ENCODE measurements around the gene TP53I11.

TP53I11 gene

GRCh38 chr11:44994753-44995152 lies 44.1 kb upstream of the TP53I11 start:
- ATAC-seq (ENCODE audit: low read depth) (no peak), DNase-seq (ENCODE audit: low spot score) (no peak)
- H3K4me3 ChIP-seq (ENCODE audit: severe bottlenecking), result no peak overlapping the region
- no peaks in the 10 kb centered on the region for H3K36me3 ChIP-seq (ENCODE audit: low read depth)
- H3K9me3 ChIP-seq (ENCODE audit: severe bottlenecking), result no peaks in the 10 kb centered on the region
- no peak overlapping the region for H3K27ac ChIP-seq (ENCODE audit: poor library complexity, severe bottlenecking)
- H3K27me3 ChIP-seq (ENCODE audit: insufficient read depth, poor library complexity, severe bottlenecking), result no peaks in the 10 kb centered on the region
- TF ChIP-seq CTCF (IDR thresholded peaks at IDR 0.05; ENCODE audit: poor library complexity, severe bottlenecking), result no peak
- peaks cover 3% of the 10 kb centered on the region for H3K4me1 ChIP-seq (ENCODE audit: insufficient read depth, poor library complexity, severe bottlenecking)

- Histone ChIP-seq H3K27ac (ENCODE audit: poor library complexity, severe bottlenecking) (no peak overlapping the region), H3K36me3 (ENCODE audit: low read depth) (no peaks in the 10 kb centered on the region), H3K4me3 (ENCODE audit: severe bottlenecking) (no peak overlapping the region), H3K4me1 (ENCODE audit: insufficient read depth, poor library complexity, severe bottlenecking) (peaks cover 3% of the 10 kb centered on the region), H3K9me3 (ENCODE audit: severe bottlenecking) (no peaks in the 10 kb centered on the region), H3K27me3 (ENCODE audit: insufficient read depth, poor library complexity, severe bottlenecking) (no peaks in the 10 kb centered on the region)
- no peak for TF ChIP-seq CTCF (IDR thresholded peaks at IDR 0.05; ENCODE audit: poor library complexity, severe bottlenecking)
- ATAC-seq (ENCODE audit: low read depth) (no peak), DNase-seq (ENCODE audit: low spot score) (no peak)
Observed at GRCh38 chr11:44993971-44994704, 43.5 kb upstream of the TP53I11 start.

GRCh38 chr11:44992774-44993173 lies 42.1 kb upstream of the TP53I11 start:
- H3K4me3 ChIP-seq (ENCODE audit: severe bottlenecking), result no peak overlapping the region
- no peaks in the 10 kb centered on the region for H3K36me3 ChIP-seq (ENCODE audit: low read depth)
- peaks cover 3% of the 10 kb centered on the region for H3K4me1 ChIP-seq (ENCODE audit: insufficient read depth, poor library complexity, severe bottlenecking)
- DNase-seq (ENCODE audit: low spot score), result no peak
- H3K27me3 ChIP-seq (ENCODE audit: insufficient read depth, poor library complexity, severe bottlenecking), result no peaks in the 10 kb centered on the region
- no peaks in the 10 kb centered on the region for H3K9me3 ChIP-seq (ENCODE audit: severe bottlenecking)
- ATAC-seq (ENCODE audit: low read depth), result no peak
- H3K27ac ChIP-seq (ENCODE audit: poor library complexity, severe bottlenecking), result no peak overlapping the region
- no peak for TF ChIP-seq CTCF (IDR thresholded peaks at IDR 0.05; ENCODE audit: poor library complexity, severe bottlenecking)

GRCh38 chr11:44992181-44992582 lies 41.5 kb upstream of the TP53I11 start:
- Histone ChIP-seq H3K27me3 (ENCODE audit: insufficient read depth, poor library complexity, severe bottlenecking) (no peaks in the 10 kb centered on the region), H3K4me1 (ENCODE audit: insufficient read depth, poor library complexity, severe bottlenecking) (peaks cover 3% of the 10 kb centered on the region), H3K36me3 (ENCODE audit: low read depth) (no peaks in the 10 kb centered on the region), H3K4me3 (ENCODE audit: severe bottlenecking) (no peak overlapping the region), H3K27ac (ENCODE audit: poor library complexity, severe bottlenecking) (no peak overlapping the region), H3K9me3 (ENCODE audit: severe bottlenecking) (no peaks in the 10 kb centered on the region)
- TF ChIP-seq CTCF (IDR thresholded peaks at IDR 0.05; ENCODE audit: poor library complexity, severe bottlenecking), result no peak
- DNase-seq (ENCODE audit: low spot score) (no peak), ATAC-seq (ENCODE audit: low read depth) (no peak)

GRCh38 chr11:44990665-44991064 lies 40.0 kb upstream of the TP53I11 start:
- H3K27me3 ChIP-seq (ENCODE audit: insufficient read depth, poor library complexity, severe bottlenecking), result no peaks in the 10 kb centered on the region

More at GRCh38 chr11:44990665-44991064, 40.0 kb upstream of the TP53I11 start:
- ATAC-seq (ENCODE audit: low read depth) (no peak), DNase-seq (ENCODE audit: low spot score) (no peak)
- Histone ChIP-seq H3K4me1 (ENCODE audit: insufficient read depth, poor library complexity, severe bottlenecking) (peaks cover 3% of the 10 kb centered on the region), H3K4me3 (ENCODE audit: severe bottlenecking) (no peak overlapping the region), H3K27ac (ENCODE audit: poor library complexity, severe bottlenecking) (no peak overlapping the region), H3K9me3 (ENCODE audit: severe bottlenecking) (no peaks in the 10 kb centered on the region), H3K36me3 (ENCODE audit: low read depth) (no peaks in the 10 kb centered on the region)
- no peak for TF ChIP-seq CTCF (IDR thresholded peaks at IDR 0.05; ENCODE audit: poor library complexity, severe bottlenecking)

Data from RWPE2 (cell line).